ENCODE results near the gene HLF. TPM values are rescaled to one million over a fixed set of nuclear protein-coding genes. Genes with fewer than 3 reads are reported as not detected.

Gene HLF
- total RNA-seq, 3 donors from 2014 or later = 1.3 to 34.9 (median 3.5) TPM

- intact Hi-C loops (cut with DNase I, micrococcal nuclease) = no loop called here
- H3K36me3 ChIP-seq (ENCODE audit: low read depth) = no peaks in the 10 kb centered on the region
- DNase-seq (no peak), ATAC-seq (no peak)
- no peak for TF ChIP-seq CTCF (IDR thresholded peaks at IDR 0.05)
- no peaks in the 10 kb centered on the region for H3K9me3 ChIP-seq
- no peak overlapping the region for H3K4me3 ChIP-seq
- H3K4me1 ChIP-seq (ENCODE audit: low read depth) = no peaks in the 10 kb centered on the region
Observed at GRCh38 chr17:55223524-55223923, 41.2 kb upstream of the HLF start.

- intact Hi-C loops (cut with DNase I, micrococcal nuclease) = no loop called here
- ATAC-seq (no peak), DNase-seq (no peak)
- H3K9me3 ChIP-seq = no peaks in the 10 kb centered on the region
- H3K36me3 ChIP-seq (ENCODE audit: low read depth) = no peaks in the 10 kb centered on the region
- no peak for TF ChIP-seq CTCF (IDR thresholded peaks at IDR 0.05)
- H3K4me1 ChIP-seq (ENCODE audit: low read depth) = no peaks in the 10 kb centered on the region
- H3K4me3 ChIP-seq = no peak overlapping the region
Observed at GRCh38 chr17:55224746-55225145, 40.0 kb upstream of the HLF start.

DNA sequence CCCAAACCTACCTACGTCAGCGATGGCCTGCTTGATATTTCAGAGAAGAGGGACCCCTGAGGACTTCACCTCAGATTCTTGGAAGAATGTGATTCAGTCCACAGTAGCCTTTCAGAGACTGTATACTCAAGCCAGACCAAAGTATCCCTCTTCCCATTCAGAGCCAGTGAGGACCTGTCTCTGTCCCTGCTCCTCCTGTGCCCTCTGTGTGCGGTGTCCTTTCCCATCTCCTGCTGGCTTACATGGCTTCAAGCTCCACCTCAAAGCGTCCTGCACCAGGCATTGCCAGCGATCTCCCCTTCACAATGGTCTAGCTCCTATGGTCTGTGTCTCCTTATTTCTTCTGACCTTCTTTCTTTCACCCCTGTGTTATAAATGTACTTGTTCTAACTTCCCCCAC lies 39.5 kb upstream of the HLF start:
- no peaks in the 10 kb centered on the region for H3K36me3 ChIP-seq (ENCODE audit: low read depth)
- intact Hi-C loops (cut with DNase I, micrococcal nuclease) = no loop called here

DNA sequence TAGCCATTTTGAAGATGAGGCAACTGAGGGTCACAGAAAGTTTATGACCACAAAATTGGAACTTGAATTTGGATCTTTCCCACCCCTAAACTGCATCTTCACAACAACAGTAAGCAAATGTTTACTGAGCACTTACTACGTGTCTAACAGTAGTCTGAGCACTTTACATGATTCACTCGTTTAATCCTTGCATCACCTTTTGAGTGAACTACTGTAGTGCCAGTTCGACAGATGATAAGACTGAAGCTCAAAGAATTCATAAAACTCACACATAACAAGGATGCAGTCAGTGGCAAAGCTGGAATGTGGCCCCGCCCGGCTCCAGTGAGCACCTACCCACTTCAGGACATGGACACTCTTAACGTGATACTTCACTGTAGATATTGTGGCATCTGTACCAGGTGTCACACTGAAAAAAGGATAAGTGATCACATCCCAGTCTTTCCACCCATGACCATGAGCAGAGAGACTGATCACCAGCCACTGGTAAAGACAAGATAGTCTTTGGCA lies 36.0 kb upstream of the HLF start:
- Histone ChIP-seq H3K36me3 (ENCODE audit: low read depth) (no peaks in the 10 kb centered on the region), H3K4me3 (no peak overlapping the region), H3K9me3 (no peaks in the 10 kb centered on the region), H3K4me1 (ENCODE audit: low read depth) (no peaks in the 10 kb centered on the region)
- DNase-seq = no peak
- intact Hi-C loops (cut with DNase I, micrococcal nuclease) = no loop called here
- TF ChIP-seq CTCF (IDR thresholded peaks at IDR 0.05) = no peak
- no peak for ATAC-seq

More for the DNA sequence above, 39.5 kb upstream of the HLF start:
- DNase-seq (no peak), ATAC-seq (no peak)
- no peak for TF ChIP-seq CTCF (IDR thresholded peaks at IDR 0.05)
- Histone ChIP-seq H3K9me3 (no peaks in the 10 kb centered on the region), H3K4me1 (ENCODE audit: low read depth) (no peaks in the 10 kb centered on the region), H3K4me3 (no peak overlapping the region)

DNA sequence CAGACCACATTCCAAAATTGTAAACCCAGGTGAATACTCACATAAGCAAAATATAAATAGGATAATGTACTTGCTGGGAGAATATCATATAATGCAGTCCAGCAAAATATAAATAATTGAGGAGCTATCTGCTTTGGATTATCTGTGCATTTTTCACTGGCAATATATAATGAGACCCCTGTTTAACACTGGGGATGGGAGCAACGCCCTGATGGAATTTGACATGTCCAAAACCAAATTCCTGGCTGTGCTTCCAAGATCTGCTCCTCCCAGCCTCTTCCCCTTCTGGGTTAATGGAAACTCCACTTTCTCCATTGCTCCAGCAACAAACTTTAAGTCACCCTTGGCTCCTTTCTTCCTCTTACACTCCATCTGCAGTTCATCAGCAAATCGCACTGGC lies 35.5 kb upstream of the HLF start:
- no peak for TF ChIP-seq CTCF (IDR thresholded peaks at IDR 0.05)
- H3K4me3 ChIP-seq = no peak overlapping the region
- DNase-seq (no peak), ATAC-seq (no peak)
- H3K9me3 ChIP-seq = no peaks in the 10 kb centered on the region
- H3K36me3 ChIP-seq (ENCODE audit: low read depth) = no peaks in the 10 kb centered on the region
- intact Hi-C loops (cut with DNase I, micrococcal nuclease) = no loop called here
- no peaks in the 10 kb centered on the region for H3K4me1 ChIP-seq (ENCODE audit: low read depth)

DNA sequence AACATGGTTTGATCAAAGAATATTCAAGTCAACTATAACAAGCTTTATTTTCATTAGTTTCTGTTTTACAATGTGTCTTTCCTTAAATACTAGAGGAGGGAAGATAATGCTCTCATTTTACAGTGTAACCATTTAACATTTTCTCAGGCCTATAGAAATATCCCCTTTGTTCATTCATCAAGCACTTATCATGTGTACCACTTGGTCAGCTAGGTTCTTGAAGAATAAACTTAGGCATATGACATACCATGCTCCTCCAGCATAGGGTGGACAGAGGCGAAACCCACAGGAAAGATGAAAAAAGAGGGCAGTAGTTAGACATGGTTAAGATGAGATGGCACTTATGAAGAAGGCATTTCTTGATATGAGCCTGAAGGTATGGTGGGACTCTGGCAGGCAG lies 34.0 kb upstream of the HLF start:
- no peak for TF ChIP-seq CTCF (IDR thresholded peaks at IDR 0.05)
- H3K9me3 ChIP-seq = no peaks in the 10 kb centered on the region
- no peaks in the 10 kb centered on the region for H3K4me1 ChIP-seq (ENCODE audit: low read depth)
- H3K4me3 ChIP-seq = no peak overlapping the region
- H3K36me3 ChIP-seq (ENCODE audit: low read depth) = no peaks in the 10 kb centered on the region
- DNase-seq (no peak), ATAC-seq (no peak)
- intact Hi-C loops (cut with DNase I, micrococcal nuclease) = no loop called here

Measured in mucosa of descending colon (tissue), 3 donors.